Retina (tissue), 1 donor: ENCODE results near the gene SLC30A1.

Experiments used
- DNase-seq: peaks from one replicate; pipeline ENCODE4 v3.0.0-alpha.2; 2016

The SLC30A1 gene

DNA sequence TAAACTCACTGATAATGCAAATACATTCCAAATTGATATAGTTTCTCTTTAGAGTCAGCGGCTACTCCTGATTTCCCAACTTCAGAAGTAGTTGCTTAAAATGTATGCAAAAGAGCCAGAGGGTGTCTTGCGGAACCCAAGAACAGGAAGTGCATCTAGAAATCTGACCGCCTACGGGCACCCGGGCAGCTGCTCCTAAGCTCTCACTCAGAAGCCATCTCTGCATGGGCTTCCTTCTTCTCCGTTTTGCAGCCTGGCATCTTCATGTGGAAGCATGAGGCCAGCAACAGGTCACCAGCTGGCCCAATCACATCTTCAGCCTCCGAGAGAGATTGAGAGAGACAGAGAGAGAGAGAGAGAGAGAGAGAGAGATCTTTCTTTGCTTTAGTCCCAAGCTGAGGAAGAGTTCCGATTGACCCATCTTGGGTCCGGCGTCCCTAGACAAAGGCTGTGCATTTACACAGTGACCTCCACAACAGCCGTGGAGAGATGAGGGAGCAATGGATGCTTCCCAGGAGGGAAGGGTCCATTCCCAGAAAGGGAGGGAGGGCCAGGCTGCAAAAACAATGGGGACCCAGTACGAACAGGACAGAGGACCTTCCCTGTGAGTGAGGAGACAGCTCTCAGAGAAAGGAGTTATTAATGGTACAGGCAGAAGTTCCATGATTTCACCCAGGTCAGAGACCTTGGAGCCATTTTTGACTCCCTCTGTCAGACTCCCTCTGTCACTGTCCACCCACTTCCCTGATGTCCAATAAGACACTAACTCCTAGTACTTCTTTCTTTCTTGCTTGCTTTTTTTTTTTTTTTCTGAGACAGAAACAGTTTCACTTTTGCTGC lies 28.2 kb upstream of the SLC30A1 start:
- DNase-seq: no peak

DNA sequence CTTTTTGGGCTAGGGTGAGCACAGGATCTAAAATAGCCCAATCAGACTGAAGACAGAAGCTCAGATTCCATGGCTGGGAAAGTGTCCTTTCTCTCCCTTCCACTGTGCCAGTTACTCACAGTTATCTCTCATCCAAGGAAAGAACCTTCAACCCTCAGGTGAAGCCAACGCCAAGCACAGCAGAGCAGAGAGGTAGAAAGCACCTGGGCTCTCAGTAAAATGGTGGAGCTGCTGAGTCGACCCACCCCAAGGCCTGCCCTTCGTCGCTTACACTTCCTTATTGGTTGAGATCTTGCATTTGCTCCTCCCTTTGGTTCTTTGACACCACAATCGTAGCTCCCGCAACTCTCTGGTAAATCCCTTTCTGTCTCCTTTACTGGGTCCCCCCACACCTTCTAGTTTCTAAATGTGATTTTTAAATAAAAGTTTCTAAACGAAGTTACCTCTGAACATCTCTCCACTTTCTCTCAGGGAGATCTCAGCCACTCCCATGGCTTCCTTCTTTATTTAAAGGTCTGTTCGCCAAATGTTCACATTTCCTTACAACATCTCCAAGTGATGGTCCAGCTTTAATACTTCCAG lies 27.5 kb upstream of the SLC30A1 start:
- no peak for DNase-seq

DNA sequence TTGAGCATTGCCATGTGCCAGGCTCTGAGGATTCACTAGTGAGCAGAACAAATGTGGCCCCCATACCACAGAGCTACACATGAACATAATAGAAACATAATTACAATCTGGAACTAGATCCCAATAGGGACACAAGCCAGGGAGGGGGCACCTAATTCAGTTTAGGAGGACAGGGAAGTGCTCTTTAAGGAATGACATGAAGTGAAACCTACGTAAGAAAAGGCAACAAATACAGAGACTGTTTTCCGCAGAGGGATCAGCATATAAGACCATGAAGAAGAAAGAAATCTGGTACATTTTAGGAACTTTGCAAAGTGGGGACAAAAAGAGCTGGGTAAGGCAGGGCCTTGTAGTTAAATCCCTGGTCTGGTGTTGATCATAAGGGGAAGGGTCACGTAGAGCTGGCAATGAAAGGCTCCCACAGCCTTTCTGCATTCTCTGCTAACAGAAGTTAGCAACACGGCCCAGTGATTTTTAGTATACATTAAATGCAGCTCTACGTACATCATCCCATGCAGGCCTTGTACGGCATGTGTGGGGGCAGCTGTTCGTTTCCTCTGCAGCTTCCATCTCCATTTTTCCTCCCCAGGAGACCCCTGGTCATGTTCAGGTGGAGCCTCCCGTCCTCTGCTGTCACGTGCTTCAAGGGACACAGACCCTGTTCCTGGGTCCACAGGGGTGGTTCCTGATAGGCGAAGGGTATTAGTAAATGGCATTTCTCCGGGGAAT lies 26.8 kb upstream of the SLC30A1 start:
- no peak for DNase-seq

DNA sequence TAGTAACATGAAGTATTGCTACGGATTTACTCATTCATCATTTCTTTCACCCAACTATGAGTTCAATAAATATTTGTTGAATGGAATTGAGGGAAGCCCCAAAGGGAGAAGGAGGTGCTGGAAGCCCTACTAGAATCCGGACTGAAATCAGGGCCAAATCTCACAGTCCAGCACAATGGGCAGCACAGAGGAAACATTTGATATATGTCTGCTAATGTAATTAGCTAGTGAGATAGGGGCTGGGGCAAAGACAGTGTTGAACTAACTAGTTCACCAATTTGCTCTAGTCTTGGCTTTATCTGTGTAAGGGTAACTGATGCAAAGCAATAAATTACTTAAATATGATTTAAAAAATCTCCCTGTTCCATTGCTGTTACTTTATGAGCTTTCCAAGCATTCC lies 26.1 kb upstream of the SLC30A1 start:
- no peak for DNase-seq

DNA sequence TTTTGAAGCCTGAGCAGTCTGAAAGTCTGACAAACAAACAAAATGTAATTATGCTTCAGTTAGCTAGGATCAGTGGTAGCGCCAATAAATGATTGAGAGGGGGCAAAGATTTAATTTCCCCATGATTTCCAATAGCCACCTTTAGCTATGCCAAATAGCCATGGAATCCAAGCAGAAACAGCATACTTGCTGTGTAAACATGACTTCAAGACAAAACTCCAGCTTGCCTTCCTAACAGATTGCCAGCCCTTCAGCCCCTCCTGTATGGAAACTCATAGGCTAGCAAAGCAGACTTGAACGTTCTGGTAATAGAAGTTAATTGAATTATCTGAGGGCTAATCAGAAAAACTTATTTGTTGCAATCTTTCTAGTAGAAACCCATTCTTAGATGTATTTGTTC lies 25.6 kb upstream of the SLC30A1 start:
- DNase-seq: no peak

DNA sequence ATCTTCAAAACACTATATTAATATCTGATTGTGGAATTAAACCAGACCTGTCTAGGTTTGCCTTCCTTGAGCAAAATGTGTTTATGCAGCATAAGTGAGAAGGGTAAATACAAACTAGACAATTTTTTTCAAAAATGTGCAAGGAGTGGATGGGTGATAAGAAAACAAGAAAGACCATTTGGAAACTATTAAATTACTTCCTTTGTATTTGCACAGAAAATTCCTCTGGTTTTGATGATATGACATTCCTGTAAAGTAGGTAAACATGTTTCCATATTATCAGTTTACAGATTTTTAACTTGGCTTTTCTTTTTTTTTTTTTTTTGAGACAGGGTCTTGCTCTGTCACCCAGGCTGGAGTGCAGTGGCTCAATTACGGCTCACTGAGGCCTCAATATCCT lies 24.8 kb upstream of the SLC30A1 start:
- no peak for DNase-seq

DNA sequence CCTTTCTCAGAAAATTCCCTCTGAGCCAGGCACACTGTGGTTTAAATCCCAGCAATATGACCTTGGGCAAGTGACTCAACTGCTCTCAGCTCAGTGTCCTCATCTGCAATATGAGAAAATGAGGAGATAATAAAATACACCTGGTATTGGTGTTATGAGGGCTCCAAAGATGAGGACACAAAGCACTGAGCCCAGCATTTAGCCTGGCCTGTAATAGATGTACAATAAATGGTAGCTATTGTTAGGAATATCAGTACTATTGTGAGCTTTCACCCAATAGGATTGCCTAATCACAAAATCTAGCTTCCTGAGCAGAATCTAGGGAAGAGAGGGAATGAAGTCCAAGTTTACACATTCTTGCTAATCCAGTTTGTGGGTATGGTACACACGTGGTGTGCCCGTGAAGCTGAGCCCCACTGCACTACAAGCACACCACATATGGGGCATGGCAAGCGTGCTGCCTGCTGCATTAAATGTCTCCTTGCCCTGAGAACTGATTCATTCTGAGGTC lies 24.3 kb upstream of the SLC30A1 start:
- DNase-seq: no peak

DNA sequence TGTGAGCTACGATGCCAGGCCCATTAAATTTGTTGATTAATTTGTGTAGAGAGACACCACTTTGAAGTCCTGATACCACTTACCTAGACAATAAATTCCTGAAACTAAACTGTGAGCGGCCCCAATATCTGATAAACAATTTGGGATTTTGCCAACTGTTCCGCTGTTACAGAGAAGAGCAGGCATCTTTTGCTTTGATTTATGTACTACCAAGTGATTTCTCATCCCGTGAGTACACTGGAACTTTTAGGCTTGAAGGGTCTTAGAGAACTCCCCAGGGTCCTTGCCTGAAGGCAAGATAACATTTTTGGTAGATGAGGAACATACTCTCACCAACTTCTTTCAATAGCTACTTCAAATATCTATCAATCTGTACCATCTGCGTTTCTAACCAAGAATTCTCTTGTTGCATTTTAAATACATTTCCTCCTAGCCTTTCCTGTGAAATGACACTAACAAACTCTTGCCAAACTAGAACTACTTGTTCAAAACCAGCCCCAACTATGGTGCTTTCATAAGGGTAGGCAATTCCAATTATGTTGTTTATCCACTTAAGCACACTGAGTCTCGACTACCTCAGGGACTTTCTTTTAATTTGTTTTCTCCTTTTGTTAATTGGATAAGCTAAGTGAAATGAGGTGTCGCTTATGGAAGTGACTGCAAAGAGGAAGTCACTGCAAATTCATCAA lies 23.2 kb upstream of the SLC30A1 start:
- no peak for DNase-seq

DNA sequence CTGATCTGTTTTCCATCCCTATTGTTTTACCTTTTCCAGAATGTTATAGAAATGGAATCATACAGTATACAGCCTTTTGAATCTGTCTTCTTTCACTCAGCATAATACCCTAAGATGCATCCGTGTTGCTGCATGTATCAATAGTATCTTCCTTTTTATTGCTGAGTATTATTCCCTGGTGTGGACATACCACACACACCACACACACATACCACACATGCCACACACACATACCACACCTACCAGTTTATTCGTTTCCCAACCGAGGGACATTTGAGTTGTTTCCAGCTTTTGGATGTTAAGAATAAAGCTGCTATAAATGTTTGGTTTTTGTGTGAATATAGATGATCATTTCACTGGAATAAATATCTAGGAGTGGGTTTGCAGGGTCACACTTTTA lies 22.2 kb upstream of the SLC30A1 start:
- DNase-seq: no peak

DNA sequence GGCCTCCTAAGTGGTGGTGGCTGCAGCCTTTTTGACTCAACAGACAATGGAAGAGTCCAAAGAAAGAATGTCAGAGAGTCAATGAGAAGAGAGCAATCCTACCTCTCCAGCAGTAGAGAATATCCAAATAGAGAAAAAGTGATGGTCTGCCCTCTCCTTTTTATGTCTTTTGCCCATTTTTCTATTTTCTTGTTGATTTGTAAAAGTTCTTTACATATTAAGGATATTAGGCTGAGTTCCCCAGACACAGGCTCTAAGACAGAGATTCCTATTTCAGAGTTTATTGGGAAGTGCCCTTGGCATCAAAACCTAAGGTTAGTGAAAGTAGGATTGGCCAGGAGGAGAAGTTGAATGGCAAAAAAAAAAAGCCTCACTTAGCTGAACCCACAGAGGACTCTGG lies 20.3 kb upstream of the SLC30A1 start:
- no peak for DNase-seq

DNA sequence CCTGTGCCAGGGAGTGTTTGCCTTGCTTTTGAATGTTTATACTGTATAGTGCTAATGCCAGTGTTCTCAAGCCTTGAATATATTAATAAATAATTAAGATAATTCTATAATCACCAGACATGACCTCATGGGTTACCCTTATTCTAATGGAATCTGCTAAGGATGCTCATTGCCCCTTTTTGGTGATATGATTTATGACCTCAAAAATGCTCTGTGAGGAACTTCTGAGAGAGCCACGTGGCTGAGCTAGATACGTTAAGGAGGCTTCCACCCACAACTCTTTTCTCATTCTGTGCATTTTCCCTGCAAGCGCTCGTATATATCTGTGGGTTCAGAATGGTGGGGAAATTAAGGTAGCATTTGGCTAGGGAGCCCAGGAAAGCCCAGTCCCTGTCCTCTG lies 19.6 kb upstream of the SLC30A1 start:
- no peak for DNase-seq

DNA sequence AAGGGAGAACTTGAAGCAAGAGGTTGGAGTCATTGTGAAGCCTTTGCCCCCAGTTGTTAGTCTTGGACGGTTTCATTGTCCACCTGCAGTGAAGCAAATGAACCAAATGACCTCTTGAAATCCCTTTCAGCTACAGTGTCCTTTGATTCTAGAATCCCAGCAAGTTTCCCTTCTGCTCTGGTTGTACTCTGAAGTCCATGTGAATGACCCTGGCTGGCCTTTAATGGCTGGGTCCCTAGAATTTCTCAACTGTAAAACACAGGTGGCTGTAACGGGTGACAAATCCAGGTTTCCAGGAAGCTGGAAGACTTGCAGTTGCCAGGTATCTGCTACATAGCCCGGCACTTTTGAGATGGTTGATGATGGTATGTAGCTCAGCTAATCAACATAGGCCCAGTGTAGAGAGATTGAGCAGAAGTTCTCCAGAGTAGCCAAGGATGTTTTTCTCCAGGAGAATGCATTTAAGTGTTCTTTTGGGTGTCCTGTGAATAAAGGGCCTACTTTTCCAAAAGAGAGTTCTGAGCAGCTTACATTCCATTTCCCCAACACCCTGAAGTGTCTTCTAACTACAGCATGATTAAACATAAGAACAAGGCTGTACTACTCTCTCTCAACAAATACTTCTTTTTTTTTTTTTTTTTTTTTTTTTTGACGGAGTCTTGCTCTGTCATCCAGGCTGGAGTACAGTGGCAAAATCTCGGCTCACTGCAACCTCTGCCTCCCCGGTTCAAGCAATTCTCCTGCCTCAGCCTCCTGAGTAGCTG lies 17.6 kb upstream of the SLC30A1 start:
- no peak for DNase-seq

DNA sequence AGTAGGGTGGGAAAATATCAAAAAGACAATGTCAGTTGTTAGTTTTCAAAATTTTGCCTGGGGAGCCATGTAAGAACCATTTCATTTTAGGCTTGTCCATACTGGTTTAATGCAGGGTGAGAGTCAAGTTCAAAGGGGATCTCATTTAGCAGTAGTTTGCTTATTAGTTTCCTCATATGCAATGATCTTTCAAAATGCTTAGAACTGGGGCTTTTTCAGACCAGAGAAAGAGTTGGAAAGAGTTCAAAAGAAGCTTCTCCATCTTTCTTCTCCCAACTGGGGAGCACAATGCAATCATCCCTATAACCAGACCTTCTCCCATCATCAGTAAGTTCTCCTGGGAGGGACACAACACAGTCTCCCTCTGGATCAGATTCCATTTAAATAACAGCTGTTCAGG lies 16.5 kb upstream of the SLC30A1 start:
- no peak for DNase-seq

DNA sequence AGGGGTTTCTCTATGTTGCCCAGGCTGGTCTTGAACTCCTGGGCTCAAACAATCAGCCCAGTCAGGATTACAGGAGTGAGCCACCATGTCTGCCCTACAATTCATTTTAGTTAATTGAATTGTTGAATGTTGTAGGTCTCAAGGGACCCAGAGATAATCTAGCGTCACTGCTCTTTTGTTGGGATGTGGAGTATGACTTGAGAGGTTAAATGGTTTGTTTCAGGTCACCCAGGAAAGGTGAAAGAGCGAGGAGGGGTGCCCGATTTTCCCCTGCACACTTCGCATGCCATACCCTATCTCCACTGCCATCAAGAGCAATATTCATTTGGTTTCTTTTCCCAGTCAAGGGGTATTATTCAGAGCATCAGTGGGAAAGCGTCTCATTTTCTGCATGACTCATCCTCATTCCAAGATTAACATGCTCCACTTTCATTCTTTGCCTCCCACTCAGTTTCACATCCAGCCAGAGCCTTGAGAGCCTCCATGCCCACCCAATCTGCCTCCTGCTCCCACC lies 13.1 kb upstream of the SLC30A1 start:
- DNase-seq: no peak

DNA sequence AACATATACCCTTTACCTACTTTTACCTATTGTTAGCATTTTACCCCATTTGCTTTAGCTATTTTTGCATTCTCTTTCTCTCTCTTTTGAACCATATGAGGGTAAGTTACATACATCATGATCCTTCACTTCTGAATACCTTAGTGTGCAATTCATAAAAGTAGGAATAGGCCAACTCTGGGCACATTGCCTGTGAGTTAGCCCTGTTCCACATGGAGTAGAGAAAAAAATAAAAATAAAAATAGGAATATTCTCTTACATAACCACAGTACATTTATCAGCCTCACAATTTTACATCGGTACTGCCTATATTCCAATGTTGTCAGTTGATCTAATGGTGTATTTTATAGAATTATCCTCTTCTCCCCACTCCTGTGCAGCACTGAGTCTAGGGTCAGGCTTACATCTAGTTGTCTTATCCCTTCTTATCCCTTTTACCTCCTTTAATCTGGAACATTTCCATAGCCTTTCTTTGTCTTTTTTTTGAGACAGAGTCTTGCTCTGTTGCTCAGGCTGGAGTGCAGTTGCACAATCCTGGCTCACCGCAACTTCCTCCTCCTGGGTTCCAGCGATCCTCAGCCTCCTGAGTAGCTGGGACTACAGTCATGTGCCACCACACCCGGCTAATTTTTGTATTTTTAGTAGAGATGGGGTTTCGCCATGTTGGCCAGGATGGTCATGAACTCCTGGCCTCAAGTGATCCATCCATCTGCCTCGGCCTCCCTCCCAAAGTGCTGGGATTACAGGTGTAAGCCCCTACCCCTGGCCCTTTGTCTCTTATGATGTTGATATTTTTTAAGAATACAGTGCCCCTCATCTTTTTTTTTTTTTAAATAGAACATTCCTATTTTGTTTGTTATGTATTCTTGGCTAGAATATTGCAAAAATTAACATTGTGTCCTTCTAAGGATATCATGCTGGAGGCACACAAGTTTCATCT lies 11.1 kb upstream of the SLC30A1 start:
- no peak for DNase-seq

DNA sequence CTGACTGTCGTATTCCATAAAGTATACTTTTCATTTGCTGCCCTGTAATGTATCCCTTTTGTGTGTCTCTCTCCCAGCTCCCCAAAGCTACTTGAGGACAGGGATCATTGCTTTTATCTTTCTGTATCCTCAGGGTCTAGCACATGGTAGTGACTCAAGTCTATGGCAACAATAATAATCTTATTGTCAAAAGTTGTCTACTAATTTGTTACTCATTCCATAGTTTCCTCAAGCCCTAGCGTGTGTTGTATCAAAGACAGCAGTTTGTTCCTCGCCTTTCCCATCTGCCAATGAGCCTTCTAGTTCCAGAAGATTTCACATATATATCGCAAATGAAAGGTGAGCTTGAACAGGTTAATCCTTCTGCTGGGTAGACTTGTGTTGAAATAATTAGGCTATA lies 9.8 kb upstream of the SLC30A1 start:
- DNase-seq: no peak

DNA sequence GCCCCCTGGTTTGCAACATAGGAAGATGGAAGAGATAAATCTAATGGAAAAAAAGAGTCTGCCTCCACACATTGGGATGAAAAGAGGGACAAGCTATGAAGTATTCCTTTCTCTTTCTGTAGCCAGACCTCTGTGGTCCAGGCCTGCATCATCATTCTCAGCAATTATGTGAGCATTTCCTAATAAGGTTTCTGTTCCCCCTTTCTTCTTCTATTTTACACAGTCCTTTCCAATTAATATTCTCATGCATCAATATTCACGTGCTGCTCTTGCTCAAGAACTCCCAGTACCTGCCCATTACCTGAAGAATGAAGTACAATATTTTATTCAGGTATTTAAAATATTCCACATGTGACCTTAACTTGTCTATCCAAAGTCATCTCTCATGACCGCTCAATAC lies 8.2 kb upstream of the SLC30A1 start:
- no peak for DNase-seq

DNA sequence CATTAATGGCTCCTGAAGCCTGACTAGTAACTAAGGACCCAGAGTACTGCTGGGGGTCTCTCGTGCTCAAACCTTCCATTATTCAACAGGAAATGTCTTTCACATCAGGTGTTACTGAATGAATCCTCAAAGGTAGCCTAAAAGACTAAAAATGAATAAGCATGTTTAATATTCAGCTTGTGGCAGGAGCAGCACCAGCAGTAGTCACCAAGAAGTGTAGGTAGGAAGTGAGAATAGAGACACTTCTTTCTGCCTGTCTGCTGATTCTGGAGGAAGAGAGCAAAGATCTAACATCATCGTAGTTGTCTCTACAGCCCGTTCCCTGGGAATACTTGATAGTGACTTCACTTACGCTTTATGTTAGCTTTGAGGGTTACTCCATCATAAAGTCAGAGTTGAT lies 7.6 kb upstream of the SLC30A1 start:
- no peak for DNase-seq

DNA sequence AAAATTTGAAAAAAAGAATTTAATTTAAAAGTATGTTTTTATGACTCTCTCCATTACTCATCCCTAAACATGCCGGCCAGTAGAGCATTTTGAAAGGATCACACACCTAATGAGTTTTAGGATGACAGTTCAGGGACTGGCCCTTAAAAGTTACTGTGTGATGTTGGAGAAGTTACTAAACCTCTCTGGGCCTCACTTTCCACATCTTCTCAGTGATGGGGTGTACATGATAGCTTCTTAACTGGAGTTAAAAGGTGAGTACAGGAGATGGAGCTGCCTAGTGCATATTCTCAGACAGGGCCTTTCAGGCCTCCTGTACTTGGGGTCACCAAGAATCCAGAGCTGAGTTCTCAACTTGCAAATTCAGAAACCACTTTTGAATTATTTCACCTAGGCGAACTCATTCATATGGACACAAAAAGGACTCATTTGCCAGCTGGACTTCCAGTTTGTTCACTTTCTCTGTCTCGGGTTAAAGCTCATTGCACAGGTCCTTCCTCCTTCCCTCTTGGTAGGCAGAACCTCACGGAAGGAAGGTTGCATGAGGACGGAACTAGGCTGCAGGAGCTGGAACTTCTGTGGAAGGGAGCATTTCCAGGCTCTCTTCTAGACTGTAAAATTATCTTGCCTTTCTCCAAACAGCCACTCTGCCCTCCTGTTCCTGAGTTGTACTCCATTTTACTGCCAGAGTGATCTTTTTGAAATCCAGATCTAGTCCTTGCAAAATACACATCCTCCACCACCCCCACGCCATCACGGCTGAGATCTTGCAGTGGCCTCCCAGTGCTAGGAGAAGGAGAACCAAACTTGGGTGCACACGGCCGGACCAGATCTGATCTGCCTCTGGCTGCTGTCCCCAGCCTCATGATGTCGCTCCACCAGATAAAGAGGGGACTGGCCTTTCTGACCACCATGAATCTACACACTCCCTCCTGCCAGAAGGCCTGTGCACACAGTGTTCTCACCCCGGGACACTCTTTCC lies 4.3 kb upstream of the SLC30A1 start:
- no peak for DNase-seq

DNA sequence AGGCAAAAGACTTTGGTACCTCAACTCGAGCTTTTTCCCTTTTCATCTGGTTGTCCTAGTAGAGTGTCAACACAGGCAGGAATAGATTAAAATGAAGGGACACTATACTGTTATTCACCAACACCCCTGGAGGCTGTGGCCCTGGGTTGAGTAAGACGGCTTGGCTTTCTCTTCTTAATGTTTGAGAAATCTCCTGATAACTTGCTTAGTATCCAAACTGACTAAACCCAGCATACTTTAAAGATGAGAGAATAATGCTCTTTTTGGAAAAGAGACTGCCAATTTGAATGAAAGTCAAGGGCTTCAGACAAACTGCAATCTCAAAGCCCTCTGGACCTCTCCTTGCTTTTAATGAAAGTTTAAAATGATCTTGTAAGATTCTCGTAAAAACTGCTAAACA lies 2.6 kb upstream of the SLC30A1 start:
- DNase-seq: no peak
